ENCODE measurements around the gene MCOLN1. TPM values are rescaled to one million over a fixed set of nuclear protein-coding genes. Genes with fewer than 3 reads are reported as not detected.
"Not testable (repeated sequence)": the region's sequence is repeated elsewhere in the genome, so short reads cannot be mapped to it uniquely, and the experiment has no call there.

MCOLN1 gene
- total RNA-seq, 4 donors from 2014 or later: 7.4 to 18.4 (median 17.5) TPM

DNA sequence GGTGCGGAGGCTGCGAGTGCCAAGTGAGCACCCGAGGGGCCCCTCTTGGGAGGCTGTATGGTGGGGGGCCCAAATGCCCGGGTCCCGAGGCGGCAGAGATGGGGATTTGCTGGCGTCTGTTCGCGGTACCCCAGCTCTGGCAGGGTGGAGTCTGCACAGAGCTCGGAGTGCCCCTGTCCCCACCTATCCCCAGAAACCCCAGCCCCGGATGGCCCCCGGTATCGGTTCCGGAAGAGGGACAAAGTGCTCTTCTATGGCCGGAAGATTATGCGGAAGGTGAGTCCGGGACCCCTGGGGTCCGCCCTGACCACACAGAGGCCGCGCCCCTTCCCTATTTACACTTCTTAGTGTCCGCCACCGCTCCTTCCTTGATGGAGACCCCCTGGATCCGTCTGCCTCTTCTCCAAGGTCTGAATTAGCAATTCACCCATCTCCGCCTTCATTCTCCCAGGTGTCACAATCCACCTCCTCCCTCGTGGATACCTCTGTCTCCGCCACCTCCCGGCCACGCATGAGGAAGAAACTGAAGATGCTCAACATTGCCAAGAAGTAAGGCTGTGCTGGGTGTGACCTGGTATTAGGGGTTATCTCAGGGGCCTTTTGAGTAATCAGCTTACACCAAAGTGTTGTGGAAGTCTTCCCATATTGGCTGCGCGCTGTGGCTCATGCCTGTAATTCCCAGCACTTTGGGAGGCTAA, 13.7 kb downstream of the MCOLN1 start:
- ATAC-seq: no peak
- Histone ChIP-seq H3K36me3 (peaks cover 0 to 54% of the 10 kb centered on the region in 2 donors), H3K9me3 (no peaks in the 10 kb centered on the region), H3K4me3 (peak overlapping the region; percentile 60 to 70), H3K4me1 (peaks cover 0 to 28% (median 5%) of the 10 kb centered on the region in 3 donors), H3K27ac (peak overlapping the region; percentile 82 to 99 (median 91)), H3K27me3 (no peaks in the 10 kb centered on the region)
- WGBS, 2 donors (ENCODE audit: low coverage in 1 of 2): 14 to 29% methylated on average over 16 to 18 of the region's 30 CpGs
- TF ChIP-seq POLR2A (IDR thresholded peaks at IDR 0.05): no peak
- TF ChIP-seq, protein P1, sequence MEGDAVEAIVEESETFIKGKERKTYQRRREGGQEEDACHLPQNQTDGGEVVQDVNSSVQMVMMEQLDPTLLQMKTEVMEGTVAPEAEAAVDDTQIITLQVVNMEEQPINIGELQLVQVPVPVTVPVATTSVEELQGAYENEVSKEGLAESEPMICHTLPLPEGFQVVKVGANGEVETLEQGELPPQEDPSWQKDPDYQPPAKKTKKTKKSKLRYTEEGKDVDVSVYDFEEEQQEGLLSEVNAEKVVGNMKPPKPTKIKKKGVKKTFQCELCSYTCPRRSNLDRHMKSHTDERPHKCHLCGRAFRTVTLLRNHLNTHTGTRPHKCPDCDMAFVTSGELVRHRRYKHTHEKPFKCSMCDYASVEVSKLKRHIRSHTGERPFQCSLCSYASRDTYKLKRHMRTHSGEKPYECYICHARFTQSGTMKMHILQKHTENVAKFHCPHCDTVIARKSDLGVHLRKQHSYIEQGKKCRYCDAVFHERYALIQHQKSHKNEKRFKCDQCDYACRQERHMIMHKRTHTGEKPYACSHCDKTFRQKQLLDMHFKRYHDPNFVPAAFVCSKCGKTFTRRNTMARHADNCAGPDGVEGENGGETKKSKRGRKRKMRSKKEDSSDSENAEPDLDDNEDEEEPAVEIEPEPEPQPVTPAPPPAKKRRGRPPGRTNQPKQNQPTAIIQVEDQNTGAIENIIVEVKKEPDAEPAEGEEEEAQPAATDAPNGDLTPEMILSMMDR (IDR thresholded peaks at IDR 0.05): no peak
- no peak for TF ChIP-seq EP300 (IDR thresholded peaks at IDR 0.05)
- no peak for TF ChIP-seq POLR2AphosphoS5 (IDR thresholded peaks at IDR 0.05)

DNA sequence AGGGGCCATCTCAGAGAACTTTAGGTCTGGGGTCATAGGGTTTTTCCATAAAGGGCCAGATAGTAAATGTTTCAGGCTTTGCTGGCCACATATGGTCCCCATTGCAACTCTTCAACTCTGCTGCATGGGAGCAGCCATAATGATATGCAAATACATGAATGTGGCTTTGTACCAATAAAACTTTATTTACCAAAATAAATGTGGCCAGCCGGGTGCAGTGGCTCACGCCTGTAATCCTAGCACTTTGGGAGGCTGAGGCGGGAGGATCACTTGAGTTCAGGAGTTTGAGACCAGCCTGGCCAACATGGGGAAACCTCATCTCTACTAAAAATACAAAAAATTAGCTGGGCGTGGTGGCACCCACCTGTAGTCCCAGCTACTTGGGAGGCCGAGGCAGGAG, 16.6 kb downstream of the MCOLN1 start:
- H3K36me3 ChIP-seq: peaks cover 0 to 72% of the 10 kb centered on the region in 2 donors
- H3K27me3 ChIP-seq, H3K27ac ChIP-seq, H3K4me3 ChIP-seq, H3K9me3 ChIP-seq, ATAC-seq: not testable (repeated sequence)
- WGBS, 2 donors (ENCODE audit: low coverage in 1 of 2): 93 to 100% methylated on average over 3 to 4 of the region's 5 CpGs
- H3K4me1 ChIP-seq: peaks cover 0 to 18% (median 5%) of the 10 kb centered on the region in 3 donors

GRCh38 chr19:7539827-7540425, 17.5 kb downstream of the MCOLN1 start:
- peaks cover 0 to 18% (median 5%) of the 10 kb centered on the region in 3 donors for H3K4me1 ChIP-seq
- no peak overlapping the region for H3K4me3 ChIP-seq
- H3K27me3 ChIP-seq: no peaks in the 10 kb centered on the region
- H3K27ac ChIP-seq: no peak overlapping the region
- 91 to 100% methylated on average over 4 to 12 of the region's 28 CpGs for WGBS, 2 donors (ENCODE audit: low coverage in 1 of 2)
- H3K9me3 ChIP-seq: no peaks in the 10 kb centered on the region
- H3K36me3 ChIP-seq: peaks cover 0 to 81% of the 10 kb centered on the region in 2 donors
- TF ChIP-seq EP300 (IDR thresholded peaks at IDR 0.05): no peak
- TF ChIP-seq POLR2A (IDR thresholded peaks at IDR 0.05): no peak
- TF ChIP-seq, protein P1 (IDR thresholded peaks at IDR 0.05): no peak
- TF ChIP-seq POLR2AphosphoS5 (IDR thresholded peaks at IDR 0.05): no peak
- ATAC-seq: no peak

GRCh38 chr19:7540761-7541474, 18.5 kb downstream of the MCOLN1 start:
- 71 to 75% methylated on average over 4 to 13 of the region's 39 CpGs for WGBS, 2 donors (ENCODE audit: low coverage in 1 of 2)
- H3K4me3 ChIP-seq: no peak overlapping the region
- no peaks in the 10 kb centered on the region for H3K27me3 ChIP-seq
- no peak for ATAC-seq
- TF ChIP-seq, protein P1 (IDR thresholded peaks at IDR 0.05): no peak
- TF ChIP-seq EP300 (IDR thresholded peaks at IDR 0.05): no peak
- no peak for TF ChIP-seq POLR2A (IDR thresholded peaks at IDR 0.05)
- no peak for TF ChIP-seq POLR2AphosphoS5 (IDR thresholded peaks at IDR 0.05)
- H3K4me1 ChIP-seq: peaks cover 0 to 15% (median 5%) of the 10 kb centered on the region in 3 donors
- no peaks in the 10 kb centered on the region for H3K9me3 ChIP-seq
- no peak overlapping the region for H3K27ac ChIP-seq
- H3K36me3 ChIP-seq: peaks cover 0 to 91% of the 10 kb centered on the region in 2 donors

- no peak for ATAC-seq
- no CpG with 5 or more reads among the region's 15 CpGs for WGBS, 2 donors (ENCODE audit: low coverage in 1 of 2)
Measured at GRCh38 chr19:7541475-7541824, 19.0 kb downstream of the MCOLN1 start.

More at GRCh38 chr19:7541475-7541824, 19.0 kb downstream of the MCOLN1 start:
- no peaks in the 10 kb centered on the region for H3K9me3 ChIP-seq
- peaks cover 0 to 9% (median 2%) of the 10 kb centered on the region in 3 donors for H3K4me1 ChIP-seq
- TF ChIP-seq, protein P1 (IDR thresholded peaks at IDR 0.05): no peak
- TF ChIP-seq POLR2AphosphoS5 (IDR thresholded peaks at IDR 0.05) (no peak), POLR2A (IDR thresholded peaks at IDR 0.05) (no peak), EP300 (IDR thresholded peaks at IDR 0.05) (no peak)
- H3K27me3 ChIP-seq: no peaks in the 10 kb centered on the region
- peaks cover 0 to 96% of the 10 kb centered on the region in 2 donors for H3K36me3 ChIP-seq
- no peak overlapping the region for H3K4me3 ChIP-seq
- no peak overlapping the region for H3K27ac ChIP-seq

All from gastroesophageal sphincter (tissue), 4 donors.